HCT116 (cell line): ENCODE measurements around the gene SPHKAP. TPM values are rescaled to one million over a fixed set of nuclear protein-coding genes. Genes with fewer than 3 reads are reported as not detected.

Source experiments
- ATAC-seq: fragments of 200-7000 bp; cut with Tn5 transposase; 2 replicates; pipeline ENCODE4 v1.9.1; 2020; ENCODE audit warnings: mild to moderate bottlenecking, moderate library complexity
- BruUV-seq: library from RNA; stranded (reverse); fragments of 400-500 nt; replicated peaks from 2 replicates; lab custom pipeline; 2021; lab: Mats Ljungman, UMichigan
- CTCF ChIA-PET: fragments of 300-600 bp; sonication (Branson Sonifier 250); formaldehyde crosslinking; loops from one replicate; lab custom pipeline; 2021; ENCODE audit warnings: antibody characterized with exemption; lab: Charles Lee
- POLR2A ChIA-PET: fragments of 300-600, 350-600 bp; sonication (Branson Sonifier 250); formaldehyde crosslinking; loops from one replicate; lab custom pipeline; 2021; ENCODE audit warnings: antibody characterized with exemption; lab: Charles Lee
- RAD21 ChIA-PET, 2 experiments: fragments of 300-600 bp; sonication (Branson Sonifier 250); formaldehyde crosslinking; loops; one replicate each; lab custom pipeline; 2023; ENCODE audit warnings: low total read pairs in 2 of 2; ENCODE audit not compliant: uncharacterized antibody in 2 of 2, unreplicated experiment in 2 of 2, low non-redundant PET in 1 of 2; lab: Charles Lee
- DNase-seq: peaks from one replicate; pipeline ENCODE4 v3.0.0-alpha.2; 2010; ENCODE audit warnings: low read depth, low spot score
- H2AFZ ChIP-seq: fragments of 200-600 bp; shearing (Covaris generic), sonication (generic); 2 replicates; pipeline ENCODE4 v1.6.1; 2017; ENCODE audit warnings: low read depth, mixed run types, mixed read lengths, antibody characterized with exemption, low read length; ENCODE audit not compliant: poor library complexity, severe bottlenecking
- H3K27ac ChIP-seq: 2 replicates; pipeline ENCODE4 v1.5.1; 2012; ENCODE audit warnings: low read depth, low read length
- H3K27me3 ChIP-seq: fragments of 200-600 bp; sonication (generic); 2 replicates; pipeline ENCODE4 v1.6.1; 2016; ENCODE audit warnings: mixed run types, low read length, mixed read lengths; ENCODE audit not compliant: insufficient read depth
- H3K36me3 ChIP-seq, 2 experiments: fragments of 200-500 bp in 1 of 2; fragments of 200-600 bp in 1 of 2; sonication (Bioruptor generic) in 1 of 2; sonication (generic) in 1 of 2; 2 replicates each; pipeline versions ENCODE4 v1.5.1 to v1.6.1; 2014 to 2016; ENCODE audit warnings: low read length in 2 of 2, inconsistent platforms in 1 of 2, mixed read lengths in 1 of 2, mixed run types in 1 of 2; ENCODE audit not compliant: insufficient read depth in 2 of 2, control insufficient read depth in 1 of 2
- H3K4me1 ChIP-seq, 2 experiments: fragments of 200-600 bp in 1 of 2; sonication (generic) in 1 of 2; 2 replicates each; pipeline versions ENCODE4 v1.5.1 to v1.6.1; 2012 to 2017; ENCODE audit warnings: low read length in 2 of 2, inconsistent platforms in 1 of 2, mild to moderate bottlenecking in 1 of 2, mixed read lengths in 1 of 2, mixed run types in 1 of 2, moderate library complexity in 1 of 2; ENCODE audit not compliant: insufficient read depth in 2 of 2, control insufficient read depth in 1 of 2
- H3K4me2 ChIP-seq: fragments of 200-600 bp; sonication (generic); 2 replicates; pipeline ENCODE4 v1.6.1; 2017; ENCODE audit warnings: mixed run types, low read length, mixed read lengths
- H3K4me3 ChIP-seq, 2 experiments: fragments of 200-600 bp in 1 of 2; sonication (generic) in 1 of 2; replicated peaks in 1 of 2; 2 replicates each; pipeline ENCODE4 v1.5.1; 2011 to 2016; ENCODE audit warnings: low read length in 2 of 2, control low read depth in 1 of 2, low read depth in 1 of 2, mild to moderate bottlenecking in 1 of 2, mixed read lengths in 1 of 2, mixed run types in 1 of 2
- H3K79me2 ChIP-seq: fragments of 200-600 bp; sonication (generic); 2 replicates; pipeline ENCODE4 v1.6.1; 2017; ENCODE audit warnings: mild to moderate bottlenecking, mixed run types, low read length, moderate library complexity, mixed read lengths; ENCODE audit not compliant: insufficient read depth
- H3K9ac ChIP-seq: fragments of 200-600 bp; sonication (generic); 2 replicates; pipeline ENCODE4 v1.6.1; 2016; ENCODE audit warnings: low read length, mixed read lengths
- H3K9me2 ChIP-seq: fragments of 200-600 bp; sonication (generic), shearing (Covaris generic); 2 replicates; pipeline ENCODE4 v1.6.1; 2017; ENCODE audit warnings: mixed run types, mild to moderate bottlenecking, moderate library complexity; ENCODE audit not compliant: insufficient read depth
- H3K9me3 ChIP-seq, 2 experiments: fragments of 200-500 bp in 1 of 2; fragments of 200-600 bp in 1 of 2; sonication (Bioruptor generic) in 1 of 2; sonication (generic) in 1 of 2; 2 replicates each; pipeline ENCODE4 v1.6.1; 2014 to 2017; ENCODE audit warnings: low read length in 2 of 2, mixed read lengths in 2 of 2, inconsistent platforms in 1 of 2, low read depth in 1 of 2, mild to moderate bottlenecking in 1 of 2, mixed run types in 1 of 2, moderate library complexity in 1 of 2; ENCODE audit not compliant: control insufficient read depth in 1 of 2, insufficient read depth in 1 of 2
- H4K20me1 ChIP-seq: fragments of 200-600 bp; sonication (generic), shearing (Covaris generic); 2 replicates; pipeline ENCODE4 v1.6.1; 2017; ENCODE audit warnings: mixed run types, mild to moderate bottlenecking, moderate library complexity; ENCODE audit not compliant: insufficient read depth
- CEBPB ChIP-seq: IDR thresholded peaks from 2 replicates; pipeline ENCODE4 v1.6.1; 2012; ENCODE audit warnings: low read depth
- EGR1 ChIP-seq: IDR thresholded peaks from 2 replicates; pipeline ENCODE4 v1.6.1; 2012; ENCODE audit warnings: low read depth
- EZH2phosphoT487 ChIP-seq: fragments of 200-600 bp; IDR thresholded peaks from 2 replicates; pipeline ENCODE4 v1.6.1; 2018; ENCODE audit warnings: antibody characterized with exemption, borderline replicate concordance
- FOSL1 ChIP-seq: IDR thresholded peaks from 2 replicates; pipeline ENCODE4 v1.6.1; 2012; ENCODE audit warnings: low read depth
- JUND ChIP-seq: IDR thresholded peaks from 2 replicates; pipeline ENCODE4 v1.6.1; 2012
- POLR2A ChIP-seq: IDR thresholded peaks from 2 replicates; pipeline ENCODE4 v1.7.0; 2011; ENCODE audit warnings: borderline replicate concordance; ENCODE audit not compliant: insufficient read depth, insufficient read length; ENCODE audit errors: extremely low read depth
- POLR2AphosphoS5 ChIP-seq: IDR thresholded peaks from 2 replicates; pipeline ENCODE4 v1.6.1; 2011; ENCODE audit warnings: mild to moderate bottlenecking, low read depth, low read length, moderate library complexity
- RAD21 ChIP-seq: IDR thresholded peaks from 2 replicates; pipeline ENCODE4 v1.6.1; 2012; ENCODE audit warnings: low read depth, mild to moderate bottlenecking
- SIN3A ChIP-seq: IDR thresholded peaks from 2 replicates; pipeline ENCODE4 v1.6.1; 2012; ENCODE audit warnings: low read depth
- SP1 ChIP-seq: IDR thresholded peaks from 2 replicates; pipeline ENCODE4 v1.6.1; 2012; ENCODE audit warnings: low read depth
- YY1 ChIP-seq: IDR thresholded peaks from 2 replicates; pipeline ENCODE4 v1.6.1; 2011; ENCODE audit warnings: low read length, low read depth, moderate library complexity, mild to moderate bottlenecking; ENCODE audit not compliant: insufficient replicate concordance; ENCODE audit errors: extremely low read depth
- ZFX ChIP-seq: fragments of 450-650 bp; IDR thresholded peaks from 2 replicates; pipeline ENCODE4 v1.6.1; 2017
- ZNF274 ChIP-seq: fragments of 200-500 bp; sonication (Bioruptor generic); IDR thresholded peaks from 2 replicates; pipeline ENCODE4 v1.6.1; 2014; ENCODE audit warnings: mild to moderate bottlenecking, low read depth, low read length, inconsistent platforms
- intact Hi-C: fragments of 100-400 bp; cut with micrococcal nuclease; formaldehyde crosslinking; loops from 2 replicates; pipeline ENCODE4 v1.10.0; 2022
- total RNA-seq: library from RNA; stranded (reverse); gene quantifications from one replicate; pipeline ENCODE4 v1.2.1, GENCODE V29; 2021; ENCODE audit not compliant: unreplicated experiment
- TF ChIP-seq, protein P1 (sequence below): IDR thresholded peaks from 2 replicates; pipeline ENCODE4 v1.6.1; 2012

The SPHKAP gene
- total RNA-seq, 1 experiment from 2014 or later = not detected

DNA sequence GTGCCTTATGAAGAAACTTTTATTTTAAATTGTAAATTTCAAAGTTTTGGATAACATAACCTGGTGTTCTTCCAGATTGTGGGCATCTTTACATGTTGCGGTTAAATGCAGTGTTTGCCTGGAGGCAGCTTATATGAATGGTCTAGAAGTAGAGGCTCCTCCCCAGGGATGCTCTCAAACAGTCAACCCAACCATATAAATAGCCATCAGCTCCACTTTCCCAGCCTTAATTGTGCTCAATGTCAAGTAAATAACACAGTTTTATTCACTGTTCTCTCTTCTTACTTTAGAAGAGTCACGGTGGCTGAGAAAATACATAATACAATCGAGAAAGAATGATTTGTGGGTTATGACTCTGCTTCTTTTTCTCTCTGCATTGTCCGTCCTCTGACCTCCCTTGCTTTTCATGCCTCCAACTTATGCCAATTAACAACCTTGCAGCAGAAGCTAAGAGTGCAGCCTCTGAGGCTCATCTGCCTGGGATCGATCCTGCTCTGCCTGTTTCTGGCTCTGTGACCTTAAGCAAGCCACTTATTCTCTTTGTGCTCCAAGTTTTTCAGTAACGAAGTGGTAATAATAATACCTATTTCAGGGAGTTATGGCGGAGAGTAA lies 209.8 kb downstream of the SPHKAP start:
- Histone ChIP-seq H3K9me2 (no peaks in the 10 kb centered on the region), H3K27ac (no peak overlapping the region), H3K9me3 (no peaks in the 10 kb centered on the region), H3K4me2 (no peak overlapping the region), H4K20me1 (no peaks in the 10 kb centered on the region), H3K4me3 (no peak overlapping the region), H3K9ac (no peak overlapping the region), H3K79me2 (no peaks in the 10 kb centered on the region), H3K27me3 (no peaks in the 10 kb centered on the region), H3K4me1 (no peaks in the 10 kb centered on the region), H3K36me3 (no peaks in the 10 kb centered on the region), H2AFZ (no peak overlapping the region)
- ChIA-PET CTCF (no interaction called here), POLR2A (no interaction called here), RAD21 (no interaction called here)
- ATAC-seq (no peak), DNase-seq (no peak)
- intact Hi-C loops = no loop called here
- BruUV-seq = no TSS peak
- TF ChIP-seq SP1 = no peak
- TF ChIP-seq JUND = no peak
- TF ChIP-seq ZNF274 = no peak
- no peak for TF ChIP-seq POLR2AphosphoS5
- no peak for TF ChIP-seq POLR2A
- TF ChIP-seq RAD21 = no peak
- TF ChIP-seq YY1 = no peak
- TF ChIP-seq, protein P1, sequence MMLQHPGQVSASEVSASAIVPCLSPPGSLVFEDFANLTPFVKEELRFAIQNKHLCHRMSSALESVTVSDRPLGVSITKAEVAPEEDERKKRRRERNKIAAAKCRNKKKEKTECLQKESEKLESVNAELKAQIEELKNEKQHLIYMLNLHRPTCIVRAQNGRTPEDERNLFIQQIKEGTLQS = no peak
- TF ChIP-seq SIN3A = no peak
- no peak for TF ChIP-seq ZFX
- no peak for TF ChIP-seq EZH2phosphoT487
- no peak for TF ChIP-seq CEBPB
- TF ChIP-seq FOSL1 = no peak
- TF ChIP-seq EGR1 = no peak
